Measurements from ENCODE around the gene ACP3. TPM values are rescaled to one million over a fixed set of nuclear protein-coding genes. Genes with fewer than 3 reads are reported as not detected.

The ACP3 gene
- total RNA-seq, 1 donor from 2014 or later = not detected

DNA sequence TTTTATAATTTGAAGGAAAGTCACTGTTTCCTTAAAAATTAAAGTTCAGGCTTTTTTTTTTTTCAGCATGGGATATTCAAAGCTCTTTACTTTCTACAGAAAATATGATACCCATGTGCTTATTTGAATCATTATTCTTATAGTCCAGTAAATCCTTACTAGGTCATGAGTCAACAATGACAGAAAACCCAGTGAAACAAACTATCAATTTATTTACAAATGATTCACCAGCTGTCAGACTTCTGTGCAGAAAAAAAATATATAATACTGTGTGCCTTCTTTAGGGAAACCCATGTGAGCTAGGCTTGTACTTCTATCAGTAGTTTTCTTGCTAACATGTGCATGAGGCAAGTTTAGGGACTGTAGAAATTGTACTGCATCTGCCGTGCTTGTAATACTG is 1.2 kb downstream of the ACP3 start:
- no peak for DNase-seq

DNA sequence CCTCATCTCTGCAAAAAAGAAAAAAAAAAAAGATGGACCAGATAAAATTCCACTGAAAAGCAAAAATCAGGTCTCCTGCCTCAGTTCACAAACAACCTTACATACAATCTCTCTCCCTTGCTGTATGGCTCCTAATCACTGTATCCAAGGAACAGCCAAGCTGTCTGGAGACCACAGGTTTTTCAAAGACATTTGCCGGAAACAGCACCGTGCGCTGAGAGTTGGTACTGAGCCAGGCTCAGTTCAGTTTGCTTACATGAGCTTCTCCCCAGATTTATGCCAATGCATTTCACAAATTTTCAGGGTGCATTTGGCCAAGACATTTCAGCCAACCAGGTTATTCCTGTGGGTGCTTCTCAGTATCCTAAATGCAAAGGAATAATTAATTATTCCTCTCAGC is 4.1 kb downstream of the ACP3 start:
- DNase-seq = no peak

DNA sequence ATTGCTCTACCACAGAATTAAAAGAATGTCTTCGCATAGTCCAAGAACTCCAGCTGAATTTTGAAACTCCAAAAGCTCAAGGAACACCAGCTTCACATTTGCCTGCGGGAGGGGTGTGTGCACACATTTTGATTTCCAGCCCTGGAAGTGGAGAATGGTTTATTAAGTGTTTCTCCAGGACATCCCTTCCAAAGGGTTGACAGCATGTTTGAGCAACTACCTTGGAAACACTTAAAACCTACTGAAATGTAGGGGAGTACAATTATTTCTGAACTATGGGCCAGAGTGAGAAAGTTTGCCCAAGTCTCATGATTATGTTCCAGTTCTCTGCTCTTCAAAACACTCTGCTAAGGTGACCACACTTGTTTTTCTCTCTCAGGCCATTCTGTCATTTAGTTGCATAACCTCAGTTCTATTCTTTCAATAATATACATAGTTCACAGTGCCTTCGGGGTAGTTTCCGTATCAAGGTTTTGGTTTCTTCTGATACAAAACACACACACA is 7.9 kb downstream of the ACP3 start:
- no peak for DNase-seq

DNA sequence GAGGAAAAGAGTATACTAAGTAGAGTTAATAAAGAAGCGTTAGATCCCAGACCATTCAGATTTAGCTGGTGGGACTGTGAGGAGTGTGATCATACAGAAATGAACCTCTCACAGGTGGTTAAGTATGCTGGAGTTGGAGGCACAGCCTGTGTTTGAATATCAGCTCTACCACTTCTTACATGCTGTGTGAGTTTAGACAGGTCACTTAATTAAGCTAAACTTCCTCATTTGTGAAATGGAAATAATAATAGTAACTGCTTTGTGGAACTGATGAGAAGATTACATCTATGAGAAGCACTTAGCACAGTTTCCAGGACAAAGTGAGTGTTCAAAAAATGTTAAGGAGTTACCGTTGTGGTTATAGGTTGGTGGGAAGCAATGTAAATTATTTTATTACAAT is 8.4 kb downstream of the ACP3 start:
- no peak for DNase-seq

DNA sequence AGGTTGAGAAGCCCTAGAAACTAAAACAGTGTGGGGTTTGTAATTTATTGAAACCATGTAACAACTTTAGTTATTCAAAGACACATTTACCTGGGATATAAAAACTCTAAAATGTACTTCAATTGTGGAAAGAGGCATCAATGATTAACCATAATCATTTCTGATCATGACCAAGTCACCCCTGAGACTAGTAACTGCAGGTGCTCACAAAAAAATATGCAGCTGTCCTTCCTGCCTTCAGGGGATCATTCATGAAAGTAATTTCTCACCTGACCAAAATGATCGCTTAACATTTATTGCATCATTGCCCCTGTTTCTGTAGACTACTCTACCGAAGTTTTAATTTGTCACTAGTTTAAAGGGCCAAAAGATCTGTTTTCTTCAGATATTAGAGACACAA is 9.0 kb downstream of the ACP3 start:
- no peak for DNase-seq

DNA sequence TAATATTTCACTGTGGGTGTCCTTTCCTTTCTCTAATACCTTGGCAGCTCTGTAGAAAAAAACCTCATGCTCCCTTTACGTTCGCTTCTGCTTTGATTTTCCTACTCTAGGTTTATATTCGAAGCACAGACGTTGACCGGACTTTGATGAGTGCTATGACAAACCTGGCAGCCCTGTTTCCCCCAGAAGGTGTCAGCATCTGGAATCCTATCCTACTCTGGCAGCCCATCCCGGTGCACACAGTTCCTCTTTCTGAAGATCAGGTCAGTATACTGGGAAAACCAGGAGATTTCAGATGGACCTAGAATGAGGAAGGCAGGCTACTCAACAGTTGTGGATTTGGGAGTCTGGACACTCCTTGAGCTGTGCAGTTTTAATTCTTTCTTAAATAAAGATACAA is 14.9 kb downstream of the ACP3 start:
- DNase-seq = no peak

DNA sequence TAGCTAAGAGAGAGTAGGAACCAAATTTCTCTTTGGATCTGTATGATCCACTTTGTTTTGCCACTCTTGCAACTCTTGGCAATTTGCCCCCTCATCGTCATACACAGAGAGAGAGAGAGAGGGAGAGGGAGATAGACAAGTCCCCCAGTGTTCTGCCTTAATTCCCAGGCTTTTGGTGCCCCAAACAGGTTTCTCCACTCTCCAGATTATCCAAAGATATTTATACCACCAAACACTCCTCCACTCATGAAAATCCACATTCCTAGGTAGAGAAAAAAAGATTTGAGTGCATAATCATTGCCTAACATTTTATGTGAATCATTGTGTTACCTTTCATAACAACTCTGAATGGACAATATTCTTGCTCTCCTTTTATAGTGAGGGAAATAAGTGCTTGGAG is 15.3 kb downstream of the ACP3 start:
- no peak for DNase-seq

DNA sequence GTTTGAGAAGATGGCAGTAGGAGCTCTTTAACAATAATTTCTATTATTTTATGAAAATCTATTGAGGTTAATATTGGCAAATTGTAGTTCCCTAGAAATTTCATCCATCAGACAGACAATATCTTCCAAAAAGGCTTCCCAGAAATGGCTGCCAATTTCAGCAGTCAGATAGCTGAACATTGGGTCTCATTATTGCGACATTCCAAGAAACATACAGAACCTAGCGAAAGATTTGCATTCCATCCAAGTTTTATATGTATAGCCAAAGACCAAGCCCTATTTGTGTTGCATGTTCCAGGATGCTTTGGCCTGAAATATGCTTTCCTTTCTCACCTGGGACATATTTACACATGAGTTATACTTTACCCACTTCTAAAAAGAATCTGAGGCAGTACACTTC is 24.5 kb downstream of the ACP3 start:
- no peak for DNase-seq

DNA sequence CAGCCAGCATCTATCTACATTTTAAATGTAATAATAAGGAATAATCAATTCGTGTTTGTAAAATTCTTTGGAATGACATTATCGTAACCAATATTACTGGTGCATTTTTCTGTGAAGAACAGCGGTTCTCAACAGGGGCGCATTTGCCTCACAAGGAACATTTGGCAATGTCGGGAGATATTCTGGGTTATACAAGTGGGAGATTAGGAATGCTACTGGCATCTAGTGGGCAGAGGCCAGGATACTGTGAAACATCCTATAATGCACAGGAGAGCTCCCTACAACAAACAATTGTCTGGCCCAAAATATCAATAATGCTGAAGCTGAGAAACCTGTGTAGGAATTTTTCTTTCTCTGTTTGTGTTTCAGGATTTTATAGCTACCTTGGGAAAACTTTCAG is 25.0 kb downstream of the ACP3 start:
- no peak for DNase-seq

DNA sequence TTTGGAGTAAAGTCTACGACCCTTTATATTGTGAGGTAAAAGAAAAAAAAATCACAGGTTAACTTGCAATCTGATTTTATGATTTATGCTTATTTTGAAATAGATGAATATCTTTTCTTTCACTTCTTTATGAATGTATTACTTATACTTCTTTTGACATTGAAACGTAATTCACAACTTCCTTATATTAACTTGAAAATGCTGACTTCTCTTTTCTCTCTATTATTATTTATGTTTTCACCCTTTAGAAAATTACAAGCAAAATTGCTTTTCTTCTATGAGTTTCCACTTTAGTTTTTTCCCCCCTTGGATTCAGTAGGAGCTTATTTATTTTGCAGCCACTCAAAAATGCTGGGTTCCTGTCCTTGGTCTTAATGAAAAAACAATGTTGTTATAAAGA is 25.4 kb downstream of the ACP3 start:
- DNase-seq = no peak

DNA sequence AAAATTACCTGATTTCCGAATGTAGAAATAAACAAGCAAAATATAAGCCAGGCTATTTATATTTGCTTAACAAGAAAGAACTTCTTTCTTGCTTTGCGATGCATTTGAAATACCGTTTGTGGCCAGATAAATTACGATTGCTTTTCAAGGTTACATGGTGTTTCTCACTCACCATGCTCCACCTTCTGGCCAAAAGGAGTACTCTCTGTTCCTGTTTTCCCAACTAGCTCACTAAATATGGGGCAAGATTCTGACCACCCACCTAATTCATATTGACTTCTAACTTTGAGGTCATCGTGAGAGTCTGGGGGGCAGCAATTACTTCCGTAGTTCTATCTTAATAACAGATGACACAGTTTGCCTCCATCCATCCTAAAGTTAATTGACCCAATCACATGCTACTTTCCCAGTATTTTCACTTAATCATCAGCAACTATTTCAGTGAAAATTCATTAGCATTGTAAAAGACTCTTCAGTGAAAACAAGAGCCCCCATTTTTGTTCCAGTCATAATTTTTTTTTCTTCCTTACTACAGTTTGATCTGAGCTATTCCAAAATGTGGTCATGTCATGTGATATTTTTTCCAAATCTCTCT is 25.9 kb downstream of the ACP3 start:
- DNase-seq = peak; percentile 75

DNA sequence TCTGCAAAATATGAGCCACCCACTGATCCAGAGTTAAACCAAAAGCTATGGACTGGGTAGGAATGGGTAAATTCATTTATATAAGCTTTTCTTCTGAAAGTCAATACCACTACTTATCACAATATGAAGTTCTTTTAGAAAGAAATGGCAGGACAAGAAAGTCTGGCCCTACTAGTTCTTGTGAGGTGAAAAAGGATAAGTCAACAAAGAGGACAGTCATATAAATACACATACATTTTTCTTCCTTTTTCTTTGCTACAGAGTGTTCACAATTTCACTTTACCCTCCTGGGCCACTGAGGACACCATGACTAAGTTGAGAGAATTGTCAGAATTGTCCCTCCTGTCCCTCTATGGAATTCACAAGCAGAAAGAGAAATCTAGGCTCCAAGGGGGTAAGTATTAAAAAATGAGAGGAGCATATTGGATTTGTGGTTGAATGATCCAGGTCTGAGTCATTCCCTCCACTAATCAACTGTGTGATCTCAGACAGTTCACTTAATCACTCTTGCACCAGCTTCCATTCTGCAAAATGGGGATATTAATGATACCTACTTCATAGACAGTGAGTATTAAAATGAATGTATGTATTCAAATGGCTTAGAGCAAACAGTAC is 27.6 kb downstream of the ACP3 start:
- DNase-seq = peak; percentile 8

DNA sequence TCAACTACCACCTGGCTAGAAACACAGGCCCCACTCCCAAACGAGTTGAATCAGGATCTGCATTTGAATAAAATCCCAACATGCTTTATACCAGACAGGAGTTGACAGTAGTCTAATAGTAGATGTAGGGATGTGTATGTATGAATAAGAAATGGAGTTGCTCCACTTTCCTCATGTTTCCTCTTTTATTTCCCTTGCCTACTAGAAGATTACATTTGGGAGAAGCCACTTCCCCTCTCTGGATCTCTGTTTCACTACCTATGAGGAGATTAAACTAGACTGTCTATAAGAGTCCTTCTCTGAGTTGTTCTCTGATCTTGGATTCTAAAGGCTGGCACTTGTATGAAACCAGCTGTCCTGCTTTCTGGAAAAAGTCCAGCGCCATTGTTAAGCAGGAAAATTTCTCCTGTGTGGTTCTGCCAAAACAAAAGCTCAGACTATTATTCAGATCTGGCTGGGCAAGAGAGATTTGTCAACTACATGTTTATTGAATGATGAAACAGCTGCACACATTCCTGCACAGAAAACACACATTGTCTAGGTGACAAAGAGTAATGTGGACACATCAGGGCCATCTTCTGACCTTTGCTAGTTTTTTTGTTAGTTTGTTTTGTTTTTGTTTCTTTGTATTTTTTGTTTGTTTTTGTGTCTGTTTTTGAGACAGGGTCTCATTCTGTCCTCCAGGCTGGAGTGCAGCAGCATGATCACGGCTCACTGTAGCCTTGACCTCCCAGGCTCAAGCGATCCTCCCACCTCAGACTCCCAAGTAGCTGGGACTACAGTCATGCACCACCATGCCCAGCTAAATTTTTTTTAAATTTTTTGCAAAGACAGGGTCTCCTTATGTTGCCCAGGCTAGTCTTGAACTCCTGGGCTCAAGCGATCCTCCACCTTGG is 29.9 kb downstream of the ACP3 start:
- DNase-seq = peak; percentile 83

DNA sequence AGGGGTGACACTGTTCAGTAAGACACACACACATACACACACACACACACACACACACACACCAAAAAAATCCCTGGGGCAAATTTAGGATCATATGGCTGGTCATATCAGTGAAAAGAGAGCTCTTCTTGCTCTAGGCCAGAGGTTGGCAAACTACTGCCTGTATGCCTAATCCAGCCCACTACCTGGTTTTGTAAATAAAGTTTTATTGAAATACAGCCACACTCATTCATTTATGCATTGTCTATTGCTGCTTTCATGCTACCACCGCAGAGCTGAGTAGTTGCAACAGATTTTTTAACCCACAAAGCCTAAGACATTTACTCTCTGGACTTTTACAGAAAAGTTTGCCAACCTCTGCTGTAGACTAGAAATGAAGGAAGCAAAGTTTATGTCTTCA is 30.6 kb downstream of the ACP3 start:
- DNase-seq = no peak

DNA sequence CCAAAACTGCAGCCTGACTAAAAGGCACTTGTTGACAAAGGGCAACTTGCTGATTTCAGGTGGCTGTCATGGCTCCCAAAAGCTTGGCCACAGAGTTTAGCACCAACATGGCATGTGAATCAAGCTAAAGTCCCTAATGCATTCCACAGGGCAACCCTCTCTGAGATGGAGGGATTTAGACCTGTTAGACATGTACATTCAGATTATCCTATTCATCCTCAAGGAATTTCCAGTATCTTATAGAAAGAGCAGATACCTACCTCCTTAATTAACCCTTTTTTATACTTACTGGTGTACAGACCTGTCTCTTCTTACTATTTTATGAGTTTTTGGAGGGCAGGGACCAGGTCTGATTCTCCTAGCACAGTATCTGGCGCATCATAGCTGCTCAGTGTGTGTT is 31.3 kb downstream of the ACP3 start:
- DNase-seq = no peak

DNA sequence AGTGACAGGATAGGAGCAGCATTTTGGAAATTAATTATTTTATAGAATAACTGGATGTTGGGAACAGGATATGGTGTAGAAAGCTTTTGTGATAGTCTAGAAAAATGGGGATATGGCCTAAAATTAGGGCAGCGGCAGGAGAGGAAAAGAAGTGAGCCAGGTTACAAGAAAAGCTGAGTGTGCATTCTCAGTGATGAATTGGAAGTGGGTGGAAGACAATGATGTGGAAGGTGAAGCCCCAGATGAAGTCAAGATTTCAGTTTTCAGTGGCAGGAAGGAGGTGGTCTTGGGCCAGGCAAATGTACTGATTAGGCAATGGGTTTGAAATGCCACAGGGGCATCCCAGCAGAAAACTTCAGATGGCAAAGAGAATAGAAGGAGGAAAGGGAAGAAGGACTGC is 33.6 kb downstream of the ACP3 start:
- no peak for DNase-seq

DNA sequence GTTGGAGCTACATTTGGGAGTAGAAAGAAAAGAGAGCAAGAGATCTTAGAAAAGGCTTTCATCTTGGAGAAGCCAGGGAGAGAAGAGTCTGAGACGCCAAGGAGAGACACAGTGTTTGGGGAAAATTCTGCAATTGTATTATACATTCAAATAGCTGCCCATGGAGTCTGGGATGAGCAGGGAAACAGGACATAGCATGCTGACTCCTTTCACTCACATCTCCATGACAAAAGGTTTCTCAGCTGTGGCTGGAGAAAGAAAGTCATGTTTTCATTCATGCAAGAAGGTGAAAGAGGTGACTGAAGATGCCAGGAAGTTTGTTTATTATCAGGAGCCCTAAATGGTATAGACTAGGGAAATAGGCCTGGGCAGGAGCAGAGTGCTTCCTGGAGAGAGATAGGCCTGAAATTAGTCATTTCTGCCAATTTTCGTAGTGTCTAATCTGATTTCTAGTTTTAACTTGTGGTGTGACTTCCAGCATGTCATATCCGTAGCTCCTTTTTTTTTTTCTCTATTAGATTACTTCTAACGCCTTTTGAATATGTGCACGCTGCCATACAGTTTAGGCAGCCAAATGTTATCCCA is 34.1 kb downstream of the ACP3 start:
- no peak for DNase-seq

DNA sequence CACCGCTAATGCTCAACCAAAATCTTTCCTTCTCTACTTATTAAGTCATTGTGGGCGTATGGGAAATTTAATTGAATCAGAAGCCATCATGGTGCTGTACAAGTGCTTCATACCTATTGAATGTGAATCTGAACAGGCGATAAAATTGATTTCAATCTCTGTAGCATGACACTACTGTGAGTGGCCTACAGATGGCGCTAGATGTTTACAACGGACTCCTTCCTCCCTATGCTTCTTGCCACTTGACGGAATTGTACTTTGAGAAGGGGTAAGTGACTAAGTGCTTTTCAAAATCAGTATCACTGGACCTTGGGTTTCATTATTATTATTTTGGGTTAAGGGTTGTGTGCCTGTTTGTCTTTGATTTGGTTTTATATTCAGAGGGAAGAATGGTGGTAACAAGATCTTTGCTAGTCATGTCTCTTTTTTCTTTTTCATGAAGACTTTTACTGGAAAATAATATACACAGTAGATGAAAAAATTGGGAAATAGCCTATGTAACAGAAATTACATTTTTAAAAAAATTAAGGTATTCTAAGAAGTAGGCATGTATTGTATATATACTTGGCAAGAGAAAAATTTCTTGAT is 35.4 kb downstream of the ACP3 start:
- DNase-seq = peak; percentile 84

DNA sequence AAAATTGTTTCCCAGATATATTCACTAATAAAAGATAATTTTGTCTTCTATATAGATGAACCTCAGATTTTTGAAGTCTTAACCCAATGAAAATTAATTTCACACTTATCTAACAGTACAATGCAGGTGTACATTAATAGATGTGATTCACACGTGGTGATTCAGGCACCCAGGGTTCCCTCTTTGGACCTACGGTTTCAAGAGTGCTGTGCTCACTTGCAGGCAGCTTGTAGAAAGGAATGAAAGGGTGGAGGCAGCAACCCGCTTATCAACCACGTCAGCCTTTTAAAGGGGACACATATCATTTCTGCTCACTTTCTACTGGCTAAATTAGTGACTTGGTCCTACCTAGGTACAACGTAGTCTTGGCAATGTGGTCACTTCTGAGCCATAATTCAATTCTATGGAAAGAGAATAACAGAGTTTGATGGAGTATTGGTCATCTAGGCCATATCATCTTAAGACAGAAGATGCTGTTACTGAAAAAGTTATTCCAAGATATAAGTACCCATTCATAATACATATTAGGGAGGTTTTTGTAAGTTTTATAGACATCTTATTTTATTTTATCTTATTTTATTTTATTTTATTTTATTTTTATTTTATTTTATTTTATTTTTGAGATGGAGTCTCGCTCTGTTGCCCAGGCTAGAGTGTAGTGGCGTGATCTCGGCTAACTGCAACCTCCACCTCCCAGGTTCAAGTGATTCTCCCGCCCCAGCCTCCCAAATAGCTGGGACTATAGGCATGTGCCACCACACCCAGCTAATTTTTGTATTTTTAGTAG is 37.9 kb downstream of the ACP3 start:
- DNase-seq = no peak

DNA sequence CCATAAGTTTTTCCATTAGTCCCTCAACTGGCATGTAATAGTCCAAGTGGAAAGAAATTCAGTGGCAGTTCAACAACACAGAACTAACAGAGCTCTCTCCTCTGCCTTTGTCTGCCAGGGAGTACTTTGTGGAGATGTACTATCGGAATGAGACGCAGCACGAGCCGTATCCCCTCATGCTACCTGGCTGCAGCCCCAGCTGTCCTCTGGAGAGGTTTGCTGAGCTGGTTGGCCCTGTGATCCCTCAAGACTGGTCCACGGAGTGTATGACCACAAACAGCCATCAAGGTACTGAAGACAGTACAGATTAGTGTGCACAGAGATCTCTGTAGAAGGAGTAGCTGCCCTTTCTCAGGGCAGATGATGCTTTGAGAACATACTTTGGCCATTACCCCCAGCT is 39.4 kb downstream of the ACP3 start:
- no peak for DNase-seq

DNA sequence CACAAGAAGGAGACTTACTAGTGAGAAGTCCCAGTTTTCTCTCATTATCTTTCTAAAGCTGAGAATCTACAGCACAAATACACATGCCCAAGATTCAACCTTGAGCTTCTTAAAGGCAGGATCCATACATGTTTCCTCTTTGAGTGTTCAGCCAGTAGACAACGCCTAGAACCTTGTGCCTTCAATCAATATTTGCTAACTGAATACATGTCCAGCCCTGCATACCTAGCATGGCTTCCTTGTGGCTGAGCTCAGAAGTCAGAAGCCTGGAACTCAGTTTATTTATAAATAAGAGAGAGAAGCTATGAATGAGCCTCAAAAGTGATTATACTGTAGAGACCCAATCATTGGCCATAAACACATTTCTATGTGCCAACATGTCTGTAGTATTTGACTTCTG is 43.5 kb downstream of the ACP3 start:
- no peak for DNase-seq

DNA sequence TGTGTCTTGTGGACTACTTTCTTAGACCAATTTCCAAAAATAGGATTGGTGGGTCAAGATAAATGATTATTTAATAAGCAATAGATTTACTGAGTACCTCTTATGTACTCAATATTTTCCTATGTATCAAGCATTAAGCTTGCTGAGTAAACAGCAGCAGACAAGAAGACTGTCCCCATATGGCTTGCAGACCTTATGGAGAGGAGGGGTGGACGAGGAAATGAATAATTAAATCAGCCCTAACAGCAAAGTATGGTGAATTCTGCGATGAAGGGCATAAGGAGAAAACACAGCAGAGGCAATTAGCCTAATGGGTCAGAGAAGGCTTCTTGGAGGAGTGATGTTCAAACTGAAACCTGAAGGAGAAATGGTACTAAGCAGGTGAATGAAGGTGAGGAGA is 45.1 kb downstream of the ACP3 start:
- no peak for DNase-seq

Measured in dermis blood vessel endothelial cell (primary cell).